CD4-positive, alpha-beta T cell treated with Interleukin-15 for 1 hour (primary cell): Measurements from ENCODE around the gene BOK.

ENCODE experiments used
- DNase-seq: peaks from one replicate; pipeline ENCODE4 v3.0.0-alpha.2; 2020

BOK gene

GRCh38 chr2:241606186-241606585 lies 47.6 kb downstream of the BOK start:
- DNase-seq = no peak

GRCh38 chr2:241607162-241607885 lies 48.8 kb downstream of the BOK start:
- no peak for DNase-seq

- DNase-seq = no peak
These were observed 50.3 kb downstream of the BOK start for GRCh38 chr2:241608881-241609280.

GRCh38 chr2:241609859-241610793 lies 51.6 kb downstream of the BOK start:
- DNase-seq = peak; percentile 92

GRCh38 chr2:241611062-241611461 lies 52.5 kb downstream of the BOK start:
- no peak for DNase-seq

- no peak for DNase-seq
These were observed 53.8 kb downstream of the BOK start for GRCh38 chr2:241612156-241613016.

GRCh38 chr2:241613017-241613780 lies 54.7 kb downstream of the BOK start:
- DNase-seq = no peak

- DNase-seq = no peak
These were observed 56.5 kb downstream of the BOK start for GRCh38 chr2:241615041-241615440.

GRCh38 chr2:241615522-241616052 lies 57.0 kb downstream of the BOK start:
- no peak for DNase-seq

- DNase-seq = no peak
These were observed 57.9 kb downstream of the BOK start for GRCh38 chr2:241616168-241617125.

GRCh38 chr2:241617431-241618154 lies 59.0 kb downstream of the BOK start:
- no peak for DNase-seq

GRCh38 chr2:241618296-241618805 lies 59.8 kb downstream of the BOK start:
- DNase-seq = no peak

GRCh38 chr2:241618829-241619228 lies 60.3 kb downstream of the BOK start:
- DNase-seq = no peak

GRCh38 chr2:241619597-241620418 lies 61.3 kb downstream of the BOK start:
- no peak for DNase-seq

- DNase-seq = peak; percentile 25
These were observed 61.8 kb downstream of the BOK start for GRCh38 chr2:241620419-241620769.
